ENCODE measurements around the gene CFAP43.

GRCh38 chr10:104120512-104120902 is 111.7 kb downstream of the CFAP43 start:
- no peak for TF ChIP-seq USF2 (CRISPR knock-in tag; IDR thresholded peaks at IDR 0.05)
- no peak for TF ChIP-seq CTCF (IDR thresholded peaks at IDR 0.05)
- no peak for TF ChIP-seq KAT7 (CRISPR knock-in tag; IDR thresholded peaks at IDR 0.05; ENCODE audit: borderline replicate concordance)
- TF ChIP-seq CREB1 (CRISPR knock-in tag; IDR thresholded peaks at IDR 0.05) = no peak
- TF ChIP-seq PRDM15 (CRISPR knock-in tag; IDR thresholded peaks at IDR 0.05) = no peak
- no peak for TF ChIP-seq PREB (CRISPR knock-in tag; IDR thresholded peaks at IDR 0.05; ENCODE audit: borderline replicate concordance)
- TF ChIP-seq HMGXB4 (CRISPR knock-in tag; IDR thresholded peaks at IDR 0.05) = no peak
- TF ChIP-seq TEAD4 (CRISPR knock-in tag; IDR thresholded peaks at IDR 0.05) = no peak

Data from WTC11 (cell line).